Fibroblast of lung (primary cell): ENCODE measurements around the gene OVCA2.

Experiments used
- CTCF ChIP-seq, 2 donors: IDR thresholded peaks in 1 of 2; conservative IDR thresholded peaks in 1 of 2; 1 replicate in 1 of 2; 2 replicates in 1 of 2; pipeline ENCODE4 v1.5.1; 2011 to 2012; ENCODE audit warnings: low read length in 2 of 2, control low read depth in 1 of 2, inconsistent platforms in 1 of 2, low read depth in 1 of 2, mild to moderate bottlenecking in 1 of 2
- EZH2 ChIP-seq: IDR thresholded peaks from 2 replicates; pipeline ENCODE4 v1.5.1; 2012; ENCODE audit warnings: low read length, control low read depth, mild to moderate bottlenecking; ENCODE audit errors: missing control alignments

- TF ChIP-seq CTCF (conservative IDR thresholded peaks at IDR 0.05 in 1 of 2, IDR thresholded peaks at IDR 0.05 in 1 of 2; ENCODE audit: low read depth in 1 of 2, low read length in 2 of 2), result no peak
- no peak for TF ChIP-seq EZH2
Measured at GRCh38 chr17:2050300-2051060, 8.7 kb downstream of the OVCA2 start.
